C4-2B (cell line): ENCODE results near the gene PRKCA.

Experiments used
- CTCF ChIP-seq: fragments of 450-650 bp; conservative IDR thresholded peaks from 2 replicates; pipeline ENCODE4 v1.5.1; 2017; ENCODE audit warnings: mild to moderate bottlenecking
- ZFX ChIP-seq: fragments of 450-650 bp; IDR thresholded peaks from 2 replicates; pipeline ENCODE4 v1.6.1; 2017

DNA sequence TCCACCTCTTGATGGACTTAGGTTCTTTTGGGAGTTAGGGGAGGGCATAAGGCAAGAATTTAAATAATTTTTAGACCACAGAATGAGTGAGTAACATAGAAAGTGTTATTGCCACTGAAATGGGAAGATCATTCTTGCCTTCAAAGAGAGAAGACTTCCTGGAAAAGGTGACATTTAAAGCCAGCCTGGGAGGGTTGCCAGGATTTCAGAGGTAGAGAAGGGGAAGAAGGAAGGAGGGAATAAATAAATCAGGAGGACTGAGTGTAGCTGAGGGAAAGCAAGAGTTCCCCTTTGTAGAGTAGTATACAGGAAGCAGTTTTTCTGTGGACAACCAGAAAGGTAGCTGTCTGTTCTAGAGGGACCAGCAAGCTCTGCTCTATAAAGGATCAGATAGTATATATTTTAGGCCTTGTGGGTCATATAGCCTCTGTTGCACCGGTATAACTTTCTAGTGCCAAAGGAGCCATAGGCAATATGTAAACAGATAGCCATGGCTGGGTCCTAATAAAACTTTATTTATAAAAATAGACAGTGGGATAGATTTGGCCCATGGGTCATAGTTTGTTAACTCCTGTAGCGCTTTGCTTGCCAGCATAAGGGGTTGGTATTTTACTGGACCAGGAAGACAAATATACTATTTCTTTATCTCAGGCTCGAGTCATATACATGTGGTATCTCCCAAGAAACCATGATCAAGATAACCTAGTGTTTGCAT is 385.3 kb downstream of the PRKCA start:
- TF ChIP-seq CTCF (no peak), ZFX (no peak)
